ENCODE data around the gene KIF12. TPM values are rescaled to one million over a fixed set of nuclear protein-coding genes. Genes with fewer than 3 reads are reported as not detected.

Gene KIF12
- total and polyA plus RNA-seq, 2 of the 13 experiments (the other 11 are each of a cell fraction or from before 2014, with no cell fraction given): 1.8 to 12.5 TPM

GRCh38 chr9:114116126-114116747, 17.1 kb upstream of the KIF12 start (continued):
- TF ChIP-seq ZNF547 (CRISPR knock-in tag; IDR thresholded peaks at IDR 0.05) (0 out of 2 replicates have a peak, but pooled peaks have one; percentile 44), ZNF770 (CRISPR knock-in tag; IDR thresholded peaks at IDR 0.05) (no peak), RARG (CRISPR knock-in tag; IDR thresholded peaks at IDR 0.05; ENCODE audit: low read depth) (no peak), ZNF512B (CRISPR knock-in tag; IDR thresholded peaks at IDR 0.05; ENCODE audit: borderline replicate concordance) (peak; percentile 68; the same call in 1 of the 2 replicates), RBM39 (IDR thresholded peaks at IDR 0.05; ENCODE audit: low read depth, low read length, poor library complexity, severe bottlenecking) (peak; percentile 55), ZNF687 (CRISPR knock-in tag; IDR thresholded peaks at IDR 0.05) (peak; percentile 62), HDAC1 (CRISPR knock-in tag; IDR thresholded peaks at IDR 0.05) (no peak), BHLHE40 (IDR thresholded peaks at IDR 0.05; ENCODE audit: low read length) (peak; percentile 66; the same call in 1 of the 2 replicates), ZMYM3 (CRISPR knock-in tag; IDR thresholded peaks at IDR 0.05) (peak; percentile 93), ZNF33B (CRISPR knock-in tag; IDR thresholded peaks at IDR 0.05) (0 out of 2 replicates have a peak, but pooled peaks have one; percentile 31), ZNF225 (CRISPR knock-in tag; IDR thresholded peaks at IDR 0.05) (0 out of 2 replicates have a peak, but pooled peaks have one; percentile 27), CTCF (CRISPR knock-in tag; IDR thresholded peaks at IDR 0.05) (0 out of 2 replicates have a peak, but pooled peaks have one; percentile 9), ZNF234 (CRISPR knock-in tag; conservative IDR thresholded peaks at IDR 0.05) (no peak), ZNF263 (CRISPR knock-in tag; IDR thresholded peaks at IDR 0.05) (peak; percentile 91)
